ENCODE measurements around the gene CFAP20DC. TPM values are rescaled to one million over a fixed set of nuclear protein-coding genes. Genes with fewer than 3 reads are reported as not detected.

Gene CFAP20DC
- total and polyA plus RNA-seq, 7 donors = 0.03 TPM; not detected in 4

- H3K4me1 ChIP-seq = no peaks in the 10 kb centered on the region
- H3K9me3 ChIP-seq = no peaks in the 10 kb centered on the region
- no peaks in the 10 kb centered on the region for H3K27me3 ChIP-seq (ENCODE audit: insufficient read depth in 3 of 3, low read length in 2 of 3)
- 49 to 60% (median 56%) methylated on average over 4 of the region's 4 CpGs for WGBS, 3 donors
- TF ChIP-seq, protein P1, sequence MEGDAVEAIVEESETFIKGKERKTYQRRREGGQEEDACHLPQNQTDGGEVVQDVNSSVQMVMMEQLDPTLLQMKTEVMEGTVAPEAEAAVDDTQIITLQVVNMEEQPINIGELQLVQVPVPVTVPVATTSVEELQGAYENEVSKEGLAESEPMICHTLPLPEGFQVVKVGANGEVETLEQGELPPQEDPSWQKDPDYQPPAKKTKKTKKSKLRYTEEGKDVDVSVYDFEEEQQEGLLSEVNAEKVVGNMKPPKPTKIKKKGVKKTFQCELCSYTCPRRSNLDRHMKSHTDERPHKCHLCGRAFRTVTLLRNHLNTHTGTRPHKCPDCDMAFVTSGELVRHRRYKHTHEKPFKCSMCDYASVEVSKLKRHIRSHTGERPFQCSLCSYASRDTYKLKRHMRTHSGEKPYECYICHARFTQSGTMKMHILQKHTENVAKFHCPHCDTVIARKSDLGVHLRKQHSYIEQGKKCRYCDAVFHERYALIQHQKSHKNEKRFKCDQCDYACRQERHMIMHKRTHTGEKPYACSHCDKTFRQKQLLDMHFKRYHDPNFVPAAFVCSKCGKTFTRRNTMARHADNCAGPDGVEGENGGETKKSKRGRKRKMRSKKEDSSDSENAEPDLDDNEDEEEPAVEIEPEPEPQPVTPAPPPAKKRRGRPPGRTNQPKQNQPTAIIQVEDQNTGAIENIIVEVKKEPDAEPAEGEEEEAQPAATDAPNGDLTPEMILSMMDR (IDR thresholded peaks at IDR 0.05) = no peak
- intact Hi-C loops (cut with DNase I) = no loop called here
- no peak overlapping the region for H3K27ac ChIP-seq
- ATAC-seq (no peak), DNase-seq (no peak)
- H3K36me3 ChIP-seq (ENCODE audit: insufficient read depth in 1 of 2, low read depth in 1 of 2) = no peaks in the 10 kb centered on the region
- H3K4me3 ChIP-seq = no peak overlapping the region
Measured at GRCh38 chr3:58837856-58838255, 212.0 kb downstream of the CFAP20DC start.

- no peak for DNase-seq
- ATAC-seq = no peak
- intact Hi-C loops (cut with DNase I) = no loop called here
- H3K36me3 ChIP-seq (ENCODE audit: insufficient read depth in 1 of 2, low read depth in 1 of 2) = no peaks in the 10 kb centered on the region
- no peaks in the 10 kb centered on the region for H3K9me3 ChIP-seq
- H3K27me3 ChIP-seq (ENCODE audit: insufficient read depth in 3 of 3, low read length in 2 of 3) = no peaks in the 10 kb centered on the region
- H3K4me3 ChIP-seq = no peak overlapping the region
- H3K27ac ChIP-seq = no peak overlapping the region
- no peaks in the 10 kb centered on the region for H3K4me1 ChIP-seq
- WGBS, 3 donors = 86 to 91% (median 86%) methylated on average over 3 of the region's 3 CpGs
- TF ChIP-seq, protein P1 (IDR thresholded peaks at IDR 0.05) = no peak
Measured at GRCh38 chr3:58837141-58837843, 212.5 kb downstream of the CFAP20DC start.

DNA sequence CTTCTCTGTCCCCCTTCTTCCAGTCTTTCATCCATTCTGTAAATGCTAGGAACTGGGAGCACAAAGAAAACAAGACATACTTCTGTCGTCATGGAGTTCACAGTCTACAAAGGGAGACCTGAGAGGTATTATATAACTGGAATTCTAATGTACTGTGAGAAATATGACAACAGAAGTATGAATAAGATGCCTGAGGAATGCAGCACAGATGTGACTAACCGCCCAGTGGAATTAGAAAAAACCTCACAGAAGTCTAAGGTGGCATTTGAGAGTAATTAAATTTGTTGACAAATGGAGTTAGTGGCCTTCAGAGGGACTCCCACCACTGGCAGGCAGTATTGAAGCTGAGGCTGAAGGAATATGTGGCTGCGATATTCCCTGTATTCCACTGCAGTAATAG lies 214.7 kb downstream of the CFAP20DC start:
- H3K27ac ChIP-seq = no peak overlapping the region
- no peaks in the 10 kb centered on the region for H3K4me1 ChIP-seq
- intact Hi-C loops (cut with DNase I) = no loop called here
- H3K36me3 ChIP-seq (ENCODE audit: insufficient read depth in 1 of 2, low read depth in 1 of 2) = no peaks in the 10 kb centered on the region
- DNase-seq = no peak
- TF ChIP-seq, protein P1 (IDR thresholded peaks at IDR 0.05) = no peak
- ATAC-seq = no peak
- no peaks in the 10 kb centered on the region for H3K27me3 ChIP-seq (ENCODE audit: insufficient read depth in 3 of 3, low read length in 2 of 3)
- H3K9me3 ChIP-seq = no peaks in the 10 kb centered on the region
- H3K4me3 ChIP-seq = no peak overlapping the region
- WGBS, 3 donors = 40 to 53% (median 46%) methylated on average over 3 of the region's 3 CpGs

GRCh38 chr3:58833491-58833890 lies 216.3 kb downstream of the CFAP20DC start:
- Histone ChIP-seq H3K9me3 (no peaks in the 10 kb centered on the region), H3K4me1 (no peaks in the 10 kb centered on the region), H3K36me3 (ENCODE audit: insufficient read depth in 1 of 2, low read depth in 1 of 2) (no peaks in the 10 kb centered on the region), H3K27me3 (ENCODE audit: insufficient read depth in 3 of 3, low read length in 2 of 3) (no peaks in the 10 kb centered on the region), H3K27ac (no peak overlapping the region), H3K4me3 (no peak overlapping the region)
- TF ChIP-seq, protein P1 (IDR thresholded peaks at IDR 0.05) = no peak
- intact Hi-C loops (cut with DNase I) = no loop called here
- no peak for DNase-seq
- 12 to 28% (median 17%) methylated on average over 1 of the region's 1 CpG for WGBS, 3 donors
- no peak for ATAC-seq
